ENCODE measurements around the gene PDHA1.

GRCh38 chrX:19388741-19389140 is 45.0 kb downstream of the PDHA1 start:
- TF ChIP-seq EZH2 (IDR thresholded peaks at IDR 0.05; ENCODE audit: low read depth, unreplicated experiment) (no peak), CTCF (conservative IDR thresholded peaks at IDR 0.05; ENCODE audit: low read depth in 2 of 2) (no peak), POLR2AphosphoS5 (IDR thresholded peaks at IDR 0.05; ENCODE audit: low read depth) (no peak), REST (IDR thresholded peaks at IDR 0.05; ENCODE audit: unreplicated experiment) (no peak), CREB1 (CRISPR knock-in tag; IDR thresholded peaks at IDR 0.05; ENCODE audit: low read depth) (no peak)

All from GM23338 (cell line).